ENCODE results near the gene ADGRB3.

ADGRB3 gene

DNA sequence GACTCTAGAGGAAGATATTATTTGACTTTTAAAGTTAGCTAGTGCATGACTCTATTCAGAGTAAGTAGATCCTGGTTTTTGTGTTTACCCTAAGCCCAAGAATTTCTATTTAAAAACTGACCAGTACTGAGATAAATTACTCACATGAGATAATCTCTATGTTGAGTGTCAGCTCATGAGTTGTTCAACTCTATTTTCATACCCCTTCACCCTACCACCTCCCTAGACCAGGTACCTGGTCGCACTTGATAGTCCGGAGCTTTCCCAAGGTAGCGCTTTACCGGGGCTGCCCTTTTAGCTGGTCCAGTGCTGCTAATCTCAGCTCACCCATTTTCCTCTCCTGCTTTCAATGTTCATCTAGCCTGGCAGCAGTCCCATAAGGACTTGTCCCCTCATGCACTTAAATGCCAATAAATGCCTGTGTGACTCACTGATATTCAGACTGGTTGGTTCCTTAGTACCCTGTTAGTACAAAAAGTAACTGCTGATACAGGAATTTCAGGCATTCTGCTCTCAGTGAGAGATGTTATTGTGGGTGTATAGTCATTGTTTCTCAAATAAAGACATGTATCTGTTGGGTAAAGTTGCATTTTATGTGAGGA is 503.9 kb downstream of the ADGRB3 start:
- DNase-seq, result no peak

DNA sequence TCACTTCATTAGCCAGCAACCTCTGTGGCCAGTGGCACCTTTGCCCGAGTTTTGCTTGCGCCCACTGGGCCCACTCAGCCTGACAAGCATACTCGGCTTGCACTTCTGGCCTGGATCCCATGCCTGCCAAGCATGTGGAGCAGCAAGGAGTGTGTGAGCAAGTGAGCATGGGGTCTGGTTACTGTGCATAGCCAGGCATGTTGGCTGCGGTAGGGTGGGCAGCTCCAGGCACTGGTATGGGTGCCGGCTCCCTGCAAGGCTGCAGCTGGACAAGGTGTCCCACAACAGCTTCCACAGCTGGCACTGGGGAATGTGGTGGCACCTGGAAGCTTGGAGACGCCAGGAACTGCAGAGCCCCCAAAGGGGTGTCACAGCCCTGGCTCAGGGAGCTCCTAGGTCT is 510.0 kb downstream of the ADGRB3 start:
- no peak for DNase-seq

DNA sequence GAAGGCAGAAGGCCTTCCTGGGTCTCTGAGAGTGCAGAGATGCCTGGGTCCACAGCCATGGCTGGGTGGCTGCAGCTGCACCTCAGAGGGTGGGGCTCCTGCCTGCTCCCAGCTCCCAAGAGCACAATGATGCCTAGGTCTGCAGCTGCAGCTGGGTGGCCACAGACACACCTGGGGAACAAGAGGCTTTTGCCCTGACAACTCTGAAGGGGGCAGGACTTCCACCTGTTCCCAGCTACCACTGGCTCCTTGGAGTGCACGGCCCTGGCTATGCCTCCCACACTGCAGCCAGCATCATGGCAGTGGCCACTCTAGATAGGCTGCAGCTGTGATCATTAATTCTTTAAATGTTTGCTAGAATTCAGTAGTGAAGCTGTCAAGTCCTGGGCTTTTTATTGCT is 511.3 kb downstream of the ADGRB3 start:
- DNase-seq, result no peak

DNA sequence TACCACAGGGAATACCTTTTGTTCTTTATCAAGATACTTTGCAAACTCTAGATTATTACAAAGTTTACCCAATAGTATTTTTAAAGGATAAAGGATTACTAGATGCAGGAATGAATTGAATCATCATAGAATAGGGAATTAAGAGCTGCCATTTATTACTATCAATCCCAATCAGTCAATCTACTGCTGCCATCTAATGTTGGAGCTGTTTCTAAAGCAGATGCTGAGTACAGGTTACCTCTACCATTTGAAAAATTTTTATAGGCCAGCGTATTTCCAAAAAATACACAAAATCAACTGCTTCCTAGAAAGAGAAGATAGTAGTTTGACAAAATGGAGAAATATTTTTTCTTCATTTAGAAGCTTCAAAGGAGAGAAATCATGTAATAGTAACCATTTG is 520.4 kb downstream of the ADGRB3 start:
- DNase-seq, result no peak

- no peak for DNase-seq
Measured at GRCh38 chr6:69162811-69163210, 527.7 kb downstream of the ADGRB3 start.

DNA sequence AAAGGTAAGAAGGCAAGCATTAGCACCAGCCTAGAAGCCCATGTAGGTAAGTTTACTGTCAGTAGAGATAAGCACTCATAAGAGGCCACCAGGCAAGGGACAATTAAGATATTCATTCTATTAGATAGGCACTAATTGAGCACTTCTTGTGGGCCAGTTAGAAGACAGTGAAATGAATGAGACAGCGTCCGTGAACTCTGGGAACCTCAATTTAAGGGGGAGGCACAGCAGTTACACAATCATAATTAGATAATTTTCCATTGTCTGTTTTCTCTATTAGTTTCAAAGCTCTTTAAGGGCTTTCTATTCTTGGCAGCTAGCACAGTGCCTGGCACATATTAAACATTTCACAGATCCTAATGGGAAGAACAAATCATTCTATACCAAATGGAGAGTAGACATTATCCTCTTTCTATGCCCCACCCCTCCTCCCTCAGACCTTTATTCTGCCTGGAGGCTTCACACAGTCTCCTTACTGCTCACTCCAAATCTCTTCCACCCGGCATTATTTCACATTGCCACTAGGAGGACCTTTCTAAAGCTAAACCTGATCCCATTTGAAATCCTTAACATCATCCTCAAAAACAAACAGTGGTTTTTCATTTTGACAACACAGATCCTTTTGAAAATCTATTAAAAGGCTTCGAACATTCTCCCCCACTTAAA is 529.6 kb downstream of the ADGRB3 start:
- DNase-seq, result no peak

DNA sequence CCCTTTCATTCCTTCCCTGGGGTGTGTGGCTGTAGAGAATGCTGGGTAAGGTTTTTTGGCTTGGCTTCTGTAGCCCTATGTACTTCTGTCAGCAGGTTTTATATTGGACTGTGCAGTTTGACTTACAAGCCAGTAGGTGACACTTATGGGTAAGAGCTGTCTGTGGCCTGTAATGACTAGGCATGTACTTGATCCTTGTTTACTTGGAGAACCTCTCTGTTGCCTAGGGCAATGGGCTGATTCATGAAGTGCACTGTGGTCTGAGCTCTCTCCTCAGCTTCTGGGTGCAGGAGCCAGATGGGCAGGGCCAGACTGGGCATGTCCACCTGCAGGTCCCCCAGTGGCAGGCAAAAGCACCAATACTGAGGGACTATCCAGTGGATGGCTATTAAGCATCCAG is 544.6 kb downstream of the ADGRB3 start:
- DNase-seq, result no peak

DNA sequence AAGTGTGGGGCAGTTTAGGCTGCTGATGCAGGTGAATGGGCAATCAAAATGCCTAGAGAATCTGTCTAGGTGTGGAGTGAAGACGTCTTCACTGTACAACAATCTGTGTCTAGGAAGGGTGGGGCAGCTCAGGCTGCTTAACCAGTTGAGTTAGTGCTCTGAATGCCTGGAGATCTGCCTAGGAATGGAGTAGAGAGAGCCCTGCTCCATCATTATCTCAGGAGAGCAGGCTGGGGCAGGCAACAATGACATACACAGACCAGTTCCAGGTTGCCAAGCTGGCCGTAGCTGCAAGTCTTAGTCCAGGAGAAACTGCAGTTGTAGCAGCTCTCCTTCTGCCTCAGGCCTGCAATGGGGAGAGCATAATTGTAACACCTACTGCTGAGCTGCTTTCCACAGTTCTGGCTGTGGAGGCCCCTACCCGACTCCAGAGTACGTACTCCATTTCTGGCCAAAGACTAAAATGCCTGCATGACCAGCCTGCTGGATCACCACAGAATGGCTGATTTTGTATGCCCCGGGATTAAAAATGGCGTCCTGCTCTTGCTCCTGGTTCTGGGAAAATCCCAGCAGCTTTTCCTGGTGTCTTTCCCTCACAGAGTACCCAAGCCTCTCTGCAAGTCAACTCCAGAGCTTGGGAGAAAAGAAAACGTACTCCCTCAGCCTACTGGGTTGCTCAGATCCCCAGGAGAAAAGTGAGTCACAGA is 545.4 kb downstream of the ADGRB3 start:
- DNase-seq, result no peak

DNA sequence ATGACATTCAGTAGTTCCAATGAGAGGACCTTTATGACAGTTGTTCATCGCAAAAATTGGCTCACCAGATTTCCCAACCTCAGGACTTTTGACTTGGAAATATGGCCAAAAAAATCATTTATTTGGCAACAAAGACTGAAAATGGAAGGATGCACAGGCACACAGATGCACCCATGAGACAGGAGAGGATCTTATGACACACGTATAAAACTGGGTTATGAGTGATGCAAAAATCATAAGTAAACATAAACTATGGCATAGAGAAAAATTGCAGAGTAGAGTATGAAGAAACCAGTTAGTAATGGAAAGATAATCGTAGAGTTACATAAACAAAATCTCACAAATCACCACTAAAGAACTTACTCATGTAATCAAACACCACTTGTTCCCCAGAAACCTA is 546.9 kb downstream of the ADGRB3 start:
- DNase-seq, result no peak

GRCh38 chr6:69185276-69185675 is 550.2 kb downstream of the ADGRB3 start:
- DNase-seq, result no peak

DNA sequence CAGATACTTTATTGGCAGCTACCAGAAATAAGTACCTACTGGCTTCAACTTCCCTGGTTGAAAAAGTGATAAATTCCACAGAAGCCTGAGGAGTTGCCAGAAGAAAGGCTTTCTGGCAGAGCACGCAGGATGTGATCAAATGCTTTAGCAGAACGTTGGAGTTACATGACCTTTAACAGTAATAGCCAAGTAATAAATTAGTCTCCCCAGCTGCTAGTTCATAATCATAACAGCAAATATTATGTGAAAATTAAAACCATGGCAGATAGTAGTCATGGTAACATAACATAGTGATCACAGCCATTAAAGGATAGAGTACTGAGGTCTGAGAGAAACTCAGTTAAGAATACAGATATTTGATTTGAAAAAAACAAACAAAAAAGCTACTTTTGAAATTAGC is 567.7 kb downstream of the ADGRB3 start:
- DNase-seq, result no peak

DNA sequence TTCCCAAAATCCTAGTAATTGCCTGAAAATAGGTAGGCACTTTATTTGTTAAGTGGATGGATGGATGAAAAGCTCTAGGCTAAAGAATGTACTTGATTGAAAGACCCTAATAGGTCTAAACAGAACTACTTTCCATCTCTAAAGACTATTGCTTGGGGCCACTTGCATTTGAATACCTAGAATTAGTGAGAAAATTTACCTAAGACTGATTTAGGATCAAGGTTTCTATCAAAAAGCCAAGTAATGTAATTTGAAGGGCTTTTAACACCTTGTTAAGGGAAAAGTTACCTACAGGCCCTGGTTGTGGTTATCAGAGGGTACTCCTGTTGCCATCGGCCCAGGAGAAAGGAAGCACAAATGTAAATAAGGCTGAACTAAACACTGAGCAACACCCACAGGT is 581.0 kb downstream of the ADGRB3 start:
- no peak for DNase-seq

DNA sequence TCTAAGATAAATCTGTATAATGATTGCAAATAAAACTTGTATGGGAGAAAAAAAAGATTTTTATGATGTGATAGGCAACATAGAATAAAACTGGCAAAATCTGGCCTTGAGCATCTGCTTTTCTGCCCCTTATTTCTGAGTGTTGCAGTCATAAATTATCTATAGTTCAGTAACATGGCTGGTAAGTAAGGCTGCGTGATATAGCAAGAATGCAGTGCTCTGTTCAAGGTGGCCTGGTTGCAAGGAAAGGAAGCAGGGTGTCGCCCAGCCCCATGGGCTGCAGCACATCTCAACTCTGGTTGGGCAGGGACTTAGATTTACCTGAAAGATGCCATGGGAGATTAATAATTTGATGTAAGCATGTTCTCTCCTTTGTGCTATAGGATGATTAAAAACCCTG is 582.3 kb downstream of the ADGRB3 start:
- DNase-seq, result no peak

- no peak for DNase-seq
Measured at GRCh38 chr6:69220375-69220774, 585.3 kb downstream of the ADGRB3 start.

- no peak for DNase-seq
Measured at GRCh38 chr6:69232008-69232407, 596.9 kb downstream of the ADGRB3 start.

GRCh38 chr6:69232496-69232895 is 597.4 kb downstream of the ADGRB3 start:
- DNase-seq, result no peak

- peak; percentile 19 for DNase-seq
Measured at GRCh38 chr6:69232911-69233448, 597.9 kb downstream of the ADGRB3 start.

DNA sequence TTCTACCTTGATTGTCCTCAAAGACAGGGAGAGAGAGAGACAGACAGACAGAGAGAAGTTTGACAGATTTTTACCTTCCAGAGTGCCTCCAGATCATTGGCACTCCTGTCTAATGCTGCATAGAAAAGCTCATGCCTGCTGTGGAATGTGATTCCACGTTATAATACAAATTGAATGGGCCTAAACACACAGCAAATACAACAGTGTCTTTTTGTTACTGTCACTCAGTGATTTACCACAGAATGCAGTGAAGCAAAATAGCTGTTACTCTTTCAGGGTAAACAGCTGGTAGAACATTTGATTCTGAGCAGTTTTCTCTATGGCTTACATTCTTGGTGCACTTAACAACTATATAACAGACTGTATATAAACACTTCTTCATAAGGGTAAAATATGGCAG is 603.0 kb downstream of the ADGRB3 start:
- no peak for DNase-seq

GRCh38 chr6:69246983-69247382 is 611.9 kb downstream of the ADGRB3 start:
- DNase-seq, result no peak

DNA sequence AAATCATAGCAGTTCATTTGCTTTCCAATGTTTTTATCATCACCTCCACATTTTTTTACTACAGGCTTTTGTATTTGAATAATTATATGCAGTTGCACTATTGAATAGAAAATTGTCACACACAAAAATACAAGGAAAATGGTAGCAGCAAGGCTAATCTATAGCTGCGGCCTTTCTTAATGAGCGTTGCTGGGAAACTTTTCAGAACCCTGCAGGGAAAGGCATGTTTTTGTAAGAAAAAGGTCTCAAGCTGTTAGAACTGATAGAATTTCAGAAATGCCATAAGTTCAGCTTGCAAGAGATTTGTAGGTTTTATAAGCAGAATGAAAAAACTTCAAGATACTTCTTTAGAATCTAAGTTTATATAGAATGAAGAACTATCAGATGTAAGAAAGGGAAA is 625.9 kb downstream of the ADGRB3 start:
- DNase-seq, result no peak

DNA sequence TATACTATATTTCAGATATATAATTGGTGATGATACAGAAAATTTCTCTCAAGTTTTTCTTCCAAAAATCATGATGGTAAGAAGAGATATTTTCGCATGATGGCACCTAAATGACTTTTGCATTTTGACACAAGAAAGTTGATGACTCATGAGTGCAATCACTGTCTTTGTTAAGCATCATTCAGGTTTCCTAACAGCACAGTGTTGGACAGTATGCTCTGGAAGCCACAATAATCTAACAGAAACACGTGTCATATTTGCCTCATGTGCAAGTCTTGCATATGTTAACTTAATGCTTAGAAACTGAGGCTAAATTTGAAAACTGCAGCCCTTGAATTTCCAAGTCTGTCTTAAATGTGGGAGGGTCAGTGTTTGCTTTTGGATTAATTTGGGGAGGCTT is 628.2 kb downstream of the ADGRB3 start:
- no peak for DNase-seq

GRCh38 chr6:69265090-69265489 is 630.0 kb downstream of the ADGRB3 start:
- DNase-seq, result no peak

GRCh38 chr6:69265706-69266105 is 630.6 kb downstream of the ADGRB3 start:
- DNase-seq, result no peak

DNA sequence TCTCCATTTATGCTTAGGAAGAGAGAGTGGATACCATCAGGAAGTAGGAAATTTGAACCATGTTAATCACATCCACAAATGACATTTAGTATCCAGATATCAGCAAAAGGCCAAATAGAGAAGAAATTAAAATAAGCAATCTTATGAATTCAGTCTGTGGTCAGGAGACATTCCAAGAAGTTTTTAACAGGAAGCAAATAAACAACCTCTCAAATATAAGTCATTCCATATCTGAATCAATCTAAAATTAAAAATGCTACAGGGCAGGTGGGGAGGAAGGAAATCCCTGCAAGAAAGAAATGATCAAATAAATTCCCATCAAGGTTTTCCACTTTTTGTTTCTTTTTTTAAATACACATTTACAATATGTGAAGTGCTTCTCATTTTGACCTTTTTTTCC is 641.1 kb downstream of the ADGRB3 start:
- DNase-seq, result no peak
